Fibroblast of gingiva (primary cell): Measurements from ENCODE around the gene SLC45A3.

ENCODE experiments used
- DNase-seq: peaks from one replicate; pipeline ENCODE4 v3.0.0-alpha.2; 2011; ENCODE audit warnings: low read depth

The SLC45A3 gene

DNA sequence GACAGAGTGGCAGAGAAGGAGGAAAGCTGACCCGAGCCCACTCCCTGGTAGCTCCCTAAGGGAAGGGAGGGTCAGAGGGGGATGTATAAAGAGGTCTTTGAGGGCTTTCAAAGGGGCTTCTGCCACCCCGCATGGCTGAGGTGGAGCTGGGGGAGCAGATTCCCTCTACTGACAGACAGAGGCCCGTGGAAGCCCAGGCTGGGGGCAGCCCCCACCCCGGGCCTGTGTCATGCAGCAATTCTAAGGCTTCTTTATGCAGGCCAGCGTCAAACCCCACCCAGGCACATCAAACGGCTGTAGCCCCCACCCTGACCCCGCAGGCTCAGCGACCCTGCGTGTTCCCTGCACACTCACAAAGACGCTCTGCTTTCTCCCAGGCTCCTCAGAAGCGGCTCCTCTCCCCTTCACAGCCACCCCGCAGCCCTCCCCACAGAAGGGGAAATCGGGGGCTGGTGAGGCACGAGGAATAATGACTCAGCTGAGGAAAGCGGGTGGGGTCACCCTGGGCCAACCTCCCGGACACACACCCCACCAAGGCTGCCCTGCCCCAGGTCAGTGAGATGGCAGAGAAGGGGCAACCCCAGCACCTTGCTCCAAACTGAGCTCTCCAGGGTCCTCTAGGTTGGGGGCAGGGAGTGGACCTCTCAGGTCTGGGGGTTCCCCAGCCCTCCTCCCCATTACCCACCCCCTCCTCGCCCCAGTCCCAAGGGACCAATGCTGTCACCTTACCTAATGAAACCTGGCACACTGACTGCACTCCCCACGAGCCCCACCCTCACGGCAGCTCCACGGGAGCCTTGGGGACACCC is 10.8 kb downstream of the SLC45A3 start:
- no peak for DNase-seq

DNA sequence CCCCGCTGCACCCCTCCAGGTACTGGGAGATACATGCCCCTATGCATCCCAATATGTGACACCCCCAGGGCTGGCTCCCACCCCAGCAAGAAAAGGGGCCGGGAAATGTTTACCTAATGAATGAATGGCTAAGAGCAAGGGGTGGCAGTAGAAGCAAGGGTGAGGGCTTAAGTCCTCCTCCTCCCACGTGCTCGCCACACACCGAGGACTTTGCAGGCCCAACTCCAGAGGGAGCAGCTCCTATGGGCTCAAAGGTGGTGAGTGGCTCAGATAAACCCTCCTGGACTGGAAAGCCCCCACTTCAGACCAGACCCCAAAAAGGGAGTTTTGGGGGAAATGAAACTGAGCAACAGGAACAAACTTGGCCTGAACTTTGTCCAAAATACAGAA is 11.4 kb downstream of the SLC45A3 start:
- no peak for DNase-seq

DNA sequence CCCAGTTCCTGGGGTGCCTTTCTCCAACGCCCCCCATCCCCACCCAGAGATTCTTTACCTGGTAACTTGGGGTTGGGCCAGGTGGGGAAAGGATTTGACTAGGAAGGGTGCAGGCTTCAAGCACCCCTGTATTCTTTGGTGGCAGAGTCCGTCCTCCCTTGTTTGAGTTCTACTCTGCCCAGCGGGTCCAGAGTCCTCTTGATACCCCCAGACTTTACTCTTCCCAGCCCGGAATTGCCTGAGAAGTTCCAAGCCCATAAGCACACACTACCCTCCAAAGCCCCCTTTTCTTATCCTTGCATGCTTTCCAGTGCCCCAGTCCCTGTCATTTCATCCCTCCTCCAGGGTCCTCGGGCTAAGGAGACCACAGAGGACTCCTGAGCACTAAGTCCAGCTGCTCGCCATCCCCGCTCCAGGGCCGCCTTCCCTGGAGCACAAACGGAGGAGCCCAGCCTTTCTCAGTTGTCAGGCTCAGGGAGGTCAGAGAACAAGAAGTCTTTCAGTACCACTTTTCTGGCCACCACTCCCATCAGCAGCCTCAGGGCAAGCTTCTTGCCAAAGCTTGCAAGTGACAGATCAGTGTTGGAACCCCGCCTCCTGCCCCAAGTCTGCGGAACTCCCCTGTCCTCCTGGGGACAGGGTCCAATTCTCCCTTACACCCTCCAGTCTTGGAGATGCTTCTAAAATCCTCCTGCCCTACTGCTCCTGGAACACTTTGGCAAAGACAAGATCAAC is 12.2 kb downstream of the SLC45A3 start:
- no peak for DNase-seq

DNA sequence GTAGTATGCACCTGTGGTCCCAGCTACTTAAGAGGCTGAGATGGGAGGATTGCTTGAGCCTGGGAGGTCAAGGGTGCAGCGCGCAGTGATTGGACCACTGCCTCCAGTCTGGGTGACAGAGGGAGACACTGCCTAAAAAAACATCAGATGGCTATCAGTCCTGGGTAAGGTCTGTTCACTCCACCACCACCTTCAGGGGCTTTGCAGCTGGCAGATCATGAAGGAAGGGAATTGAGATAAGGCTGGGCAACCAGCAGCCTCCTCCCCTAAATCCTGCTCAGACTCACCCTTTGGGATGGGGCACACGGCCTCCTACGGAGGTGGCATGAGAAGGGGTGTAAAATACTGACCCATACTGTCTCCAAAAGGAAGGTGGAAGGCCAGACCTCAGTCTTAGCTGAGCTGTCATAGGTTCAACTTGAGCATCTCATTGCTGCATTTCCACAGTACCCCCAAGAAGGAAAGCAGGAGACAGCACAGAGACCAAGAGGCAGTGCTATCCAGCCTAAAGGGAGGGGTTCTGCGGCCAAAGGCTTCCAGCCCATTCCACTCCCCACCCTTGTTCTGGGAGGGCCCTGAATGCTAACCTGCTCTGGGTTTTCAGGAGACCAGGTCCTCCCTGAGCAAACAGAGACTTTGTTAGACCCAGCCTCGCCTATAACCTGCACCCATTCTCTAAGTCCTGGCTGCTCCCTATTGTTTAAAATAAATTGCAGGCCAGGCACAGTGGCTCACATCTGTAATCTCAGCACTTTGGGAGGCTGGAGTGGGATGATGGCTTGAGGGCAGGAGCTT is 13.7 kb downstream of the SLC45A3 start:
- DNase-seq: no peak

DNA sequence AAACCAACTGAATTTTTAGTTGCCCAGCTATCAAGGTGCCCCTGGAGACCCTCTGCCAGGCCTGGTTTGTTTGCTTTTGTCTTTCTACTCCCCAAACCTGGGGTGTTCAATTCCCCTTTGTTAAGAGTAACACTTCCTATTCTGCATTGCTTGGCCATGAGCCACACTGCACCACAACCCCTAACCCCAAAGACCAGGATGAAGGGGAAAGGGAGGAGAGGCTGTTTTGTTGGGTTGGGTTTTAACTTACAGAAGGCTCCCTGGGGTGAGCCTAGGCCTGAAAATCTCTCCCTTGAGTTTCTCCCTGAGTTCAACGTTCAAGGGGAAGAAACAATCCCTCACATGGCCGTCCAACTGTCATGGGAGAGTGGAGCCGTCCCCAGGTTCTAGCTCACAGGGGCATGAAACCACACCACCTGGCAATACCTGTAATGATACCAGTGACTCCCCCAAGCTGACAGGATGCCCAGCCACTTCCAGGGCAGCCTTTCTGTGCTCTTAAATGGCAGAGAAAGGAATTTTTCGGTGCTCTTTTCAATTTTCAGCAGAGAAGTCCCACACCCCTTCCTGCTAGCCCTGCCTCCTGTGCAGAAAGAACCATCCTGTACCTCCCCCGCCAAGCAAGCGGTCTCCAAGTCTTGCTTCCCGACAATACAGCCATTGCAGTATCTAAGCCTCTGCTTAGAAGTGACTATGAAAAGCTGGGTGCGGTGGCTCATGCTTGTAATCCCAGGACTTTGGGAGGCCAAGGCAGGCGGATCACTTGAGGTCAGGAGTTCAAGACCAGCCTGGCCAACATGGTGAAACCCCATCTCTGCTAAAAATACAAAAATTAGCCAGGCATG is 14.9 kb downstream of the SLC45A3 start:
- no peak for DNase-seq

DNA sequence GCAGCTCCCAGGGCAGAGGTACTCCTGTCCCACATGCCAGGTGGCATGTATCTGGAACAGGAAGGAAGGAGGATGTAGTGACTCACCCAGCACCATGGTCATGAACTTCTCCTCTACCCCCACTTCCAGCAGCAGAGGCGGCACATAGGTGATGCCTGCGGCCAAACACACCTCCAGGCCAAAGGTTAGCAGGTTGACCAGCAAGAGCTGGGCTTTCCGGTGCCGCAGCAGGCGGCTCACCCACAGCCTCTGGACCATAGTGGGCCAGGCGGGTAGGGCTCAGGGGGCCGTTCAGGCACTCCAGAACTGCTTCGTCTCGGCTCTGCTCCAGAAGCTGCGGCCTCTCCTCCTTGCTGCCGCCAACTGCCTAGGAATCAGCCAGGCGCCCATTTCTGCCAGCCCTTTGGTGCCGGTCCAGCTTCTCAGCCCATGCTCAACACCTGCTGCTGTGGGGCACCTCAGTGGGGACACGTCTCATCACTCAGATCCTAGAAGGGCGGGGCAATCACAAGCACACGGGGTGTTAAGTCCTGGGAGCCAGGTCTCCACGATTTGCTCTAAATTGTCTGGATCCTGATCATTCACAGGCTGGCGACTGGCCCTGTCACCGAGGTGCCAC is 15.8 kb downstream of the SLC45A3 start:
- DNase-seq: no peak

DNA sequence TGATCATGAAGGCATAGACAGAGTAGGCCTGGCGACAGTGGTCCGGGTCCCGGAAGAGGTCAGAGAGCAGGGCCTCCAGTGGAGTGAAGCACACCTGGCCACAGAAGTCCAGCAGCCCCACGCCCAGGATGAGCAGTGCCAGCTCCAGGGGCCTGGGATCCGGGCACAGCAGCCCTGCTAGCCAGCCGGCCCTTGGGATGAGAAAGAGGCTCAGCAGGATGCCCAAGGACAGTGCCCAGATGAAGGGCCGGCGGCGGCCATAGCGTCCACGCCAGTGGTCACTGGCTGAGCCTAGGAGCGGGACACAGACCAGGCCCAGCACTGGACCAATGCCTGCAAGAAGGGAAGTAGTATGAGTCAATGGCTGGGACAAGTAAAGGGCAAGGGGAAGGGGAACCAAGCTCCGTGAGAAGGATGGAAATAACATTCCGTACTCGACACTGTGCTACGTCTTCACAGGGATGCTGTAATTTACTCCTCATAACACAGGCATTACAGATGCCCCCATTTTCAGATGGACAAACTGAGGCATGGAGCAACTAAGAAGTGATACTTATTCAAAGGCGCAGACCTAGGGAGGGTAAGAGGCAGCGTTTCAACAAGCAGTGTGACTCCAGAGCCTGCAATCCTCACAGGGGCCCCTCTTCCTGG is 16.9 kb downstream of the SLC45A3 start:
- no peak for DNase-seq

DNA sequence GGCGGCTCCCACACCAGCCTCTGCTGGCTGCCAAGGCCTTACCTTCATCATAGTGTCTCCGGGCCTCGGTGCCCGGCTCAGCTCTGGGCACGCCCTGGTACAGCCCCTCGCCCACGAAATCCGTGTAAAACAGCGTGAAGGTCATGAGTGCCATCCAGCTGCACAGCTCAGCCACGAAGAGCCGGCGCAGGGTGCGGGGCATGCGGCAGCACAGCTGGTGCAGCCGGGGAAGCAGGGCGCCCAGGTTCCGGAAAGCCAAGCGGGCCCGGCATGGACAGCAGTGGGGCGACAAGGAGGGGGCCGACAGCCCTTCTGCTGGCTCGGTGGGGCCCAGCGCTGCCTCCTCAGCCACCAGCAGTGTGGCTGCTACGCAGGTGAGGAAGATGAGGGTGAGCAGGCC is 17.5 kb downstream of the SLC45A3 start:
- no peak for DNase-seq

DNA sequence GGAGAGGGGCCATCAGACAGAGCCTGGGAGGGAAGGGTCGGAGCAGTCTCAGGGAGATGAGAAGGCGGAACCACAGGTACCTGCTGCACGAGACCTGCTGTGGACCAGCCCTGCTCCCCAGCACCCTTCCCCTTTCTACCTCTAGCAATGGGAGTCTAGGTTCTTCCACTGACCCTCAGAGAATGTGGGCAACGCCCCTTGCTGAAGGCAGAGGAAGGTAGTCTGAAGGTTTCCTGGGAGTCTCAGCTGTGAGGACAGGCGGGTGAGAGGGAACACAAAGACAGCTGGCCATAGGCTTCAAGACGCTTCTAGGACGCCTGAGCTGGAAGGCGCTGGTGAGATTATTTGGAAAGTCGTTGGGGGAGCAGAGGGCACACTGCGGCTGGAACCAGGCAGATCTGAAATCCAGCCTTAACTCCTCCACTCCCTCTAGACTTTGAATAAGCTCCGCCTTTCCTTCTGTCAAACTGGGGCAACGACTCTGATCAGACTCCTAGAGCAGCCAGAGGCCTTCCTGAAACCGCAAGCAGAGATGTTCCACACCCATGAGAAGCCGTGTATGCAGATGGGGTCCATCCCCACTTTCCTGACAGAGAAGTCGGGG is 18.1 kb downstream of the SLC45A3 start:
- no peak for DNase-seq

DNA sequence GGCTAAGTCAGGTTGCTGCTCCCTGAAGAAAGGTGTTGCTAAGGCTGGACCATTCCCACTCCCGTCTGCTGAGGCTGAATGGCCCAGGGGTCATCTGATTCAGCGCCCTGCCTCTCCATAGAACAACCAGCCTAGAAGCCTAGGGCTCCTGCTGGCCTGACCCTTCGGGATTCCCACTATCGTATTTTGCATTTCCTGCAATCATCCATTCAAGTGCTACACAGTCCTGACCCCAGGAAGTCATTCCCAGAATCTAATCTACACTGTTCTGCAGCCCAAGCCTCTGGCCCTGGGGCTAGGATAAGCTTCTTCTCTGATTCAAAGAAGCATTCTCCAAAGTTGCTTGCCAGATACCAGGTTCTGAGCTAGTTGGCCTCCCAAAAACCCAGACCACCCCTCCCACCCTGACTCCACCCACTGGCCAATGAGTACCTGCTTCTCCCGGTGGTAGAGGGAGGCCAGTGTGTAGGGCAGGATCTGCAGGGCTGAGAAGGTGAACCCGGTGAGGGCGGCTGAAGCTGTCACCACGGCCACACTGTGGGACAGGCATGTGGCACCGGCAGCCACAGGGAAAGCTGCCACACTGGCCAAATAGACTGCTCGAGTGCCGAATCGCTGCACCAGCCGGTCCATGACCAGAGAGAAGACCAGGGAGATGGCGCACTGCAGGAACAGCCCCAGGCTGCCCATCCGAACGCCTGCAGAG is 18.7 kb downstream of the SLC45A3 start:
- no peak for DNase-seq

DNA sequence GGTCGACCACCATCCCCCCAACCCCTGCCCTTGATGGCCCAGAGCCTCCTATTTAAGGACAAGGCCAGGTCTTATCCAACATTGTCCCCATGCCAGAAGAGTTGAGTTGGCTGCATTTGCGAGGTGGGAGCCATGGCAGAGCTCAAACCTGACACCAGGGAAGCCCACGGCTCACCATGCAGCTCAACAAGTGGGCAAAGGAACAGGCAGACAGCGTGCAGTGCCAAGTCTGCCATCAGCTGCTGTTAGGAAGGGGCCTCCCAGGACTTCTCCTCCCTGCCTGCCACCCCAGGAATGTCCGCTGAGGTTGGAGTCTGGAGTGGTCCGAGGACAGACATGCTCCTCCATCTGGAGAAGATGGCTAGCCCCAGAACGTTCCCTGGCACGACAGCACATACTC is 19.9 kb downstream of the SLC45A3 start:
- DNase-seq: no peak

DNA sequence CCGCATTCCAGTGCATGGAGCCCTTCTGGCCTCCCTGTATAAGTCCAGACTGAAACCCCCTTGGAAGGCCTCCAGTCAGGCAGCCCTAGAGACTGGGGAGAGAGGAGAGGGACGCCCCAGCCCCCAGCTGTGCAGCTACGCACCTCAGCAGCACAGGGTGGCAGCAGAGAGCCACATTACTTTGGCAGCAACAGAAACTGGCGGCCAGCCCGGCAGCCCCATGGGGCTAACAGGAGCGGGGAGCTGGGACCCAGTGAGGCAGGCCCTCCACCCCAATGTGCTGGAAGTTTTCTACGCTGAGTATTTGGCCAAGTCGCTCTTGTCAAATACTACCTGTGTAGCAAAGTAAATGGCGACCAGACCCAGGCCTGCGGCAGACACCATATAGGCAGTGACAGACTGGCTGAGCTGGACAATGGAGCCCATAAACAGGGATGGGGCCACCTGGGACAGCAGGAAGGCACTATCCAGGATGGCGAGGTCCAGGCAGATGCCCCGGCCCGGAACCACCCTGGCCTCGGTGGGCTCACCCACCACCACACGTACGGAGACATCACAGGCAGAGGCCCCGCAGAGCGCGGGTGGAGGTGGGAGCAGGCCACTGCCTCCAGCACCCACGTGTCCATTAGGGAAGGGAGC is 21.2 kb downstream of the SLC45A3 start:
- DNase-seq: peak; percentile 38

DNA sequence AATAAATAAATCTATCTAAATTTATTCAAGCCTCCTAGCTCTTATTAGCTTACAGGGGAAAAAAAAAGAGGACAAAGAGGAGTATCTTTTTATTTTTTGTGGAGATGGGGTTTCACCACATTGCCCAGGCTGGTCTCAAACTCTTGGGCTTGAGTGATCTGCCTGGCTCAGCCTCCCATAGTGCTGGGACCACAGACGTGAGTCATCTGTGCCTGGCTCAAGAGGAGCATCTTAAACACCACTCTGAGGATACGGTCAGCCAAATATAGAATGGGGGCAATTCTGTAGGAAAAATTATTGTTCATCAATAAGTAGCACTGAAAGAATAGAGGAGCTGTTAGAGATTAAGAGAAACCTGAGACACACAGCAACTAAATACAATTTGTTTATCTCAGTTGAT is 24.1 kb downstream of the SLC45A3 start:
- DNase-seq: no peak

DNA sequence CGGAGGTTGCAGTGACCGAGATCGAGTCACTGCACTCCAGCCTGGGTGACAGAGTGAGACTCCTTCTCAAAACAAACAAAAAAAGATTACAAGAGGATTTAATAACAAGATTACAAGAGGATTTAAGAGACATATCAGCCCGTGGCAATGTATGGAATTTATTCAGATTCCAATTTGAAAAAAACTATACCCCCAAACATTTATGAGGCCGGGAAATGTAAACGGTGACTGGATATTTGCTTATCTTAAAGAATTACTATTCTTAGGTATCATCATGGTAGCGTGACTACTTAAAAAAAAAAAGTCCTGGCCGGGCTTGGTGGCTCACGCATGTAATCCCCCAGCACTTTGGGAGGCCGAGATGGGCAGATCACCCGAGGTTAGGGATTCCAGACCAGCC is 27.3 kb downstream of the SLC45A3 start:
- DNase-seq: no peak

DNA sequence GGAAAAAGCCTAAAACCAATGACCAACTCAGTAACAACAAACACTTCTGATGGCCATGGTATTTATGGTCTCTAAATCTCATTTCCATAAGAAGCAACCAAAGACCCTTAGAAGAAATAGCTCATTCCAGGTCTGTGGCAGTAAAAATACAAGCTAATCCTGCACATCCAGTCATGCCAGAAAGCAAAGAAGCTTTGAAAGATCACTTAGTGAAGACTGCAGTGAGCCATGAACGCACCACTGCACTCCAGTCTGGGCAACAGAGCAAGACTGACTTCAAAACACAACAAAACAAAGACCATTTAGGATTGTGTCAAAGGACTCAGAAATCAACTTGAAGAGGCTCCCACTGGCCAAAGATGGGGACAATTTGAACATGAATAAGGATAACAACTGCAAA is 30.1 kb downstream of the SLC45A3 start:
- no peak for DNase-seq

DNA sequence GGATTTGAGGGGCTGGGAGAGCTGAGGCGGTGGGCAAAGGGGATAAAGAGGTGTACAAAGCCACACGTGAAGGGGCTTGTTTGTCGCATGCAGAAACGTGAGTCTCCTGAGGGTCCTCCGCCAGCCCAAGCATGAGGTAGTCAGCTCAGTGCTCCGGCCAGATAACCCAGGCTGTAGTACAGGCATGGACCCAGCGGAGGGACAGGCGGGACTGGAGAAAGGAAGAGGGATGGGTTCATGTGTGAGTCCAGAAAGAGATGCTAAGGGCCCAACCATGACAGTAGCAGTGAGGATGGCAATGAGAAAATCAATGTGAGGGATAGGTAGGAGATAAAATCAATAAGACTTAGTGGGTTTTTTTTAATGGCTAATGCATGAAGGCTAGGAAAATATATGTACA is 34.8 kb downstream of the SLC45A3 start:
- DNase-seq: no peak

DNA sequence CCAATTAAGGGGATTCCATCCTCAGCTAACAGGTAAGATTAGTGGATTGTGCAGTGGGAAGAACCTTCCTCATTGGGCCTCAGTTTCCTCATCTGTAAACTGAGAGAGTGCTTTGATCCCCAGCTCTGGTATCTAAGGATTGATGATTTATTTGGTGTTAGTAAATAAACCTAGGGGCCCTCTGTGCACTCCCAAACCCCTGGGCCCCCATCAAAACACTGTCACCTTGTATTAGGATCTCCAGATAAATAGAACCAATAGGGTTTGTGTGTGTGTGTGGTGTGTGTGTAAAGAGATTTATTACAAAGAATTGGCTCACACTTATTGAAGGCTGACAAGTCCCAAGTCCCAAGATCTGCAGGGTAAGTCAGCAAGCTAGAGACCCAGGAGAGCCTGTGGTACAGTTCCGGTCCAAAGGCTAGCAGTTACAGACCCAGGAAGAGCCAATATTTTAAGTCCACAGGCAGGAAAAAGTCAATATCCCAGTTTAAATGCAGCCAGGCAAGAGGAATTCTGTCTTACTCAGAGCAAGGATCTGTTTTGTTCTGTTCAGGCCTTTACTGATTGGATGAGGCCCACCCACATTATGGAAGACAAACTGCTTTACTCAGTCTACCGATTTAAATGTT is 37.5 kb downstream of the SLC45A3 start:
- DNase-seq: no peak

DNA sequence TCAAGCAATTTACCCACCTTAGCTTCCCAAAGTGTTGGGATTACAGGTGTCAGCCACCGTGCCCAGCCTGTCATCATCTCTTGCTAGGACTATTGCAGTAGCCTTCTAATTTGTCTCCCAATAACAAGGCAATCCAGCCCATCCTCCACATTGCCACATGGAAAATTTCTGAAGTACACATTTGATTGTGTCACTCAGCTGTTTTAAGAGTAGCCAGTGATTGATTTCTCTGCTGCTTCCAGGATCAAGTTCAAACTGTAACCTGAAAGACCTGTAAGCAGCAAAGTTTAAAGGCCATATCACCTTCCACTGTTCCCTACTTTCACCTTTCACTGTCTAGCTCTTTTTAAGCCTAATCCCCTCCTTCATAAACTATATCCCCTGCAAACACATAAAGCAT is 40.7 kb downstream of the SLC45A3 start:
- DNase-seq: no peak
